Omental fat pad (tissue), 4 donors: Measurements from ENCODE around the gene LMOD2. TPM values are rescaled to one million over a fixed set of nuclear protein-coding genes. Genes with fewer than 3 reads are reported as not detected.

Experiments
- ATAC-seq: fragments of 150-250 bp; one replicate; pipeline ENCODE4 v1.9.1; 2016; ENCODE audit warnings: mild to moderate bottlenecking, moderate library complexity; ENCODE audit not compliant: low FRiP score
- DNase-seq: peaks from one replicate; pipeline ENCODE4 v3.0.0-alpha.2; 2019; ENCODE audit warnings: low spot score
- CTCF ChIP-seq, 3 donors: fragments of 450-650 bp; IDR thresholded peaks; one replicate each; pipeline ENCODE4 v1.5.1; 2016 to 2017; ENCODE audit warnings: antibody characterized with exemption in 3 of 3, mild to moderate bottlenecking in 3 of 3, moderate library complexity in 2 of 3
- total RNA-seq, 4 donors: library from RNA; depleted of rRNA; stranded (reverse); fragments of >200 nt; gene quantifications; one replicate each; pipeline ENCODE4 v1.1.0, GENCODE V29; 2016

The LMOD2 gene
- total RNA-seq, 4 donors from 2014 or later: not detected

- ATAC-seq (no peak), DNase-seq (no peak)
- TF ChIP-seq CTCF (IDR thresholded peaks at IDR 0.05): no peak
These were observed 5.1 kb downstream of the LMOD2 start for GRCh38 chr7:123660514-123661354.

- no peak for DNase-seq
- no peak for ATAC-seq
- TF ChIP-seq CTCF (IDR thresholded peaks at IDR 0.05): no peak
These were observed 6.1 kb downstream of the LMOD2 start for GRCh38 chr7:123661765-123662164.

GRCh38 chr7:123662293-123662692 lies 6.6 kb downstream of the LMOD2 start:
- ATAC-seq: no peak
- TF ChIP-seq CTCF (IDR thresholded peaks at IDR 0.05): no peak

GRCh38 chr7:123662755-123663154 lies 7.1 kb downstream of the LMOD2 start:
- ATAC-seq (no peak), DNase-seq (no peak)
- no peak for TF ChIP-seq CTCF (IDR thresholded peaks at IDR 0.05)

More at GRCh38 chr7:123662293-123662692, 6.6 kb downstream of the LMOD2 start:
- DNase-seq: no peak

GRCh38 chr7:123663200-123663599 lies 7.5 kb downstream of the LMOD2 start:
- ATAC-seq (no peak), DNase-seq (no peak)
- TF ChIP-seq CTCF (IDR thresholded peaks at IDR 0.05): no peak

- no peak for ATAC-seq
- DNase-seq: no peak
- no peak for TF ChIP-seq CTCF (IDR thresholded peaks at IDR 0.05)
These were observed 9.5 kb downstream of the LMOD2 start for GRCh38 chr7:123665157-123665556.

GRCh38 chr7:123665896-123666295 lies 10.2 kb downstream of the LMOD2 start:
- ATAC-seq: no peak
- no peak for DNase-seq
- no peak for TF ChIP-seq CTCF (IDR thresholded peaks at IDR 0.05)
